ENCODE results near the gene SELENOK.
"Not testable (repeated sequence)": the region's sequence is repeated elsewhere in the genome, so short reads cannot be mapped to it uniquely, and the experiment has no call there.

Gene SELENOK

DNA sequence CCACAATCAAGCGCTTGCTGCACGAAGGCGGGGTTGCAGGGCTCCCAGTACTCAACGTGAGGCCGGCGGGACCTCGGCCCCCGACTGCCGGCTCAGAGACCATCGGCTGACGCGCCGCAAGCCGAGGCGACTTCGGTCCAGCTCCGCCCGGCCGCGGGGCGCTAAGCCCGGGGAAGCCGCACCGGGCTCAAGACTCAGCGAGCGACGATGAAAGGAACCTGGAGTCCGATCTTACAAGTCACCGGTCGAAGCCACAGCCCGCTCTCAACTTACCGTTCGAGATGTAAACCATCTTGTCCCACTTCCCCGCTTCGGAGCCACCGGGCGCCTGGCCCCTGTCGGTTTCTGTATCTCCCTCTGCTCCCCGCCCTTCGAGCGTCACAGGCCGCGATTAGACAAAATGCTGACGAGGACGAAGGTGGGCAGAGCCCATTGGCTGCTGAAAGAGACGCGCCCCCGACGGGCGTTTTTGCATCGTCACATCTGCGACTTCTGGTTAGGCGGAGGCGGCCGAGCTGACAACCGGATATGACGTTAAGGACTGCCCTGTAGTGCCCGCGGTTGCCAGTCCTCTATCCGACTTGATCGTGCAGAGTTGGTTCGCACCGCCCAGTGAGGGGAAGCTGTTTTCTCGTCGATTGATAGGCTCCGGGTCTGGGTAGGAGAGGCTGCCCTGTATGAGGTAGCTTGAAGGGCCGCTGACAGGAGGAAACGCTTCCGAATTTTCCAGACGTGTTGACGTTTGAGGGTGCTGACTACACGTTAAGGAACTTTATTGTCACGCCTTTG, at the start of gene SELENOK:
Gene SELENOK, minus strand, starts transcription at position 363 of the 789 bp plus-strand sequence.
- peak; percentile 96 for DNase-seq

DNA sequence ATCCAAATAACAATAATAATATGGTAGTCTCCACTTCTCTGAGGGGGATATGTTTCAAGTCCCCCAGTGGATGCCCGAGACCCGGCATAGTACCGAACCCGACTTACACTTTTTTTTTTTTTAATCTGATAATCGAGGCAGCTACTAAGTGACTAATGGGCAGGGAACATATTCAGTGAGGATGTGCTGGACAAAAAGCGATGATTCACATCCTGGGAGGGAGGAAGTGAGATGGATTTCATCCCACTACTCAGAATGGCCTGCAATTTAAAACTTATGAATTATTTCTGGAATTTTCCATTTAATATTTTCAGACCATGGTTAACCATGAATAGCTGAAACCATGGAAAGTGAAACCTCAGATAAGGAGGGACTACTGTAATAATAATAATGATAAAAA, 49.5 kb upstream of the SELENOK start:
- no peak for DNase-seq

DNA sequence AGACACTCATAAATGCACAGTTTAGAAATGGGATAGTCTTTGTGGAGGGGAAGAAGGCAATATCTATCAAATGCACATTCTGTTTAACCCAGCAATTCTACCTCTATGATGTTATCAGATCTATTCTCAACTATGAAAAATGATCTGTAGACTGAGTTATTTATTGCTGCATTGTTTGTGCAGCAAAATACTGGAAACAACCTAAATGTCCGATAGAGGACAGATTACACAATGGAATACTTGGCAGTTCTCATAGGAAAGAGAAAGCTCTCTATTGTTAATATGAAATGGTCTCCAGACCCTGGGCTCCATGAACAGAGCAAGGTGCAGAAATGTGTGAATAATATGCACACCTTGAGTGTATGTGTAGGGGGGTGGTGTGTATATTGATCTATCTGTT, 49.0 kb upstream of the SELENOK start:
- DNase-seq, result no peak

DNA sequence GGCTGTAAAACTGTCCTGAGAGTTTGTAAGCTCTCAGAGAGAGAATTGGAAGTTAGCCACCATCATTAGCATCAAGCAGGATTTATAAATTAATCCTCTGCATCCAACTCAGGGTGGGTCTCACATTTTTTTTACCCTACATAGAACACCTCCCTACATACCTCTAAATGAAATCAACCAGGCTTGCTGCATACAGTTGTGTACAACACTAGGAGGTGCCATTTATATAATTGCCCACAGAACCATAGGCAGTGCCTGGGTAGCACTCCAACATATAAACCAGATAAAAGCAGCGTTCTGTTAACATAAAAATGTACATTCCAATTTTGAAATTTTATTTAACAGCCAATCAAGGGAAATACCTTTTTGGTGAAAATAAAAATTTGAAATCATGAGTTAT, 48.2 kb upstream of the SELENOK start:
- DNase-seq, result no peak

DNA sequence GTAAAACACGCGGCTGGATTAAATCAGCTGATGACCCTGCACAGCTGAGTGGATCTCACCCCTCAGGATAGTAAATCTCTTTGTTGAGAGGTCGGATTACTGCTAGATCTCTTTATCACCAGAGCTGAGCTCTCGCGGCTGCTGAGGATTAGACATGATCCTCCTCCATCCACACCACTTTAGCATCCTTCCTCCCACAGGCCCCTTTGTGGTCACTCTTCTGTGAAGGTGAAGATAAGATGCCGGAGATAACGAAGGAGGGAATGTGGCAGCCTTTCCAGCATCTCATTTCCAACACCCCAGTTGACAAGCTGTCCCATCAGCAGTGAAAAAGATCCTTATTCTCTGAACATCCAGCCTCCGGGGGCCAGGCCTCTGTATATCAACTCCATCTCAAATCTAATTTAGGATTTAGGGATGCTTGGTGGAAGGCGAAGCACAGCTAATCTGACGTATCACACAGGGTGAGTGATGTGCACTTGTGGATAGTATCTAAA, 47.5 kb upstream of the SELENOK start:
- DNase-seq, result no peak

DNA sequence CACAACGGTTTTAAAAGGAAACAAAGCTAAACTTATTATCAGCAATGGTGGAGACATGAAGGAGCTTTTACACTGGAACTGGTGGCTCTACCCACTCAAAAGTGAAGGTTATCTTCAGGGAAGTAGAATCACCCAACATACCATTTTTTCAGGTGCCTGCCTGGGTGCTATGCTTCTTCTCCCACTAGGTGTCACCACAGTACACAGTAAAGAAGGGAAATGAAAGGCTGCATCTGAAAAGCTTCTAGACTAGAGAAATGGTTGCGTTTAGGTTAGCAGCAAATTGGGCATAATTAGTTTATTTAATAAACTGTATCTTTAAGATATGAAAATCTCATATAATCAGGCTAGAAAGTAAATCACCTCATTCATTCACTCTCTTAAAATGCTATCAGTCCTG, 47.0 kb upstream of the SELENOK start:
- peak; percentile 21 for DNase-seq

DNA sequence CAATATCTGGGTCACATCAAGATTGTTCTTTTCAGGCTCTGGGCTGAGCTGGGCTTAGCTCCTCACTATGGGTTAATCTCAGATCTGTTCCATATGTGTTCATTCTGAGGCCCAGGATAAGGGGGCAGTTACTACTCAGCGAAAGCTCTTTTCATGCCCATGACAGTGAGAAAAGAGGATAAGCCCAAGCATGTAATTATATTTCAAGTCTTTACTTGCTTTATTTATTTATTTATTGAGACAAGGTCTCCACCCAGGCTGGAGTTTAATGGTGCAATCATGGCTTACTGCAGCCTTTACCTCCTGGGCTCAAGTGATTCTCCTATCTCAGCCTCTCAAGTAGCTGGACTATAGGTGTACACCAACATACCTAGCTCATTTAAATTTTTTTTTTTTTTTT, 44.7 kb upstream of the SELENOK start:
- DNase-seq, result no peak

DNA sequence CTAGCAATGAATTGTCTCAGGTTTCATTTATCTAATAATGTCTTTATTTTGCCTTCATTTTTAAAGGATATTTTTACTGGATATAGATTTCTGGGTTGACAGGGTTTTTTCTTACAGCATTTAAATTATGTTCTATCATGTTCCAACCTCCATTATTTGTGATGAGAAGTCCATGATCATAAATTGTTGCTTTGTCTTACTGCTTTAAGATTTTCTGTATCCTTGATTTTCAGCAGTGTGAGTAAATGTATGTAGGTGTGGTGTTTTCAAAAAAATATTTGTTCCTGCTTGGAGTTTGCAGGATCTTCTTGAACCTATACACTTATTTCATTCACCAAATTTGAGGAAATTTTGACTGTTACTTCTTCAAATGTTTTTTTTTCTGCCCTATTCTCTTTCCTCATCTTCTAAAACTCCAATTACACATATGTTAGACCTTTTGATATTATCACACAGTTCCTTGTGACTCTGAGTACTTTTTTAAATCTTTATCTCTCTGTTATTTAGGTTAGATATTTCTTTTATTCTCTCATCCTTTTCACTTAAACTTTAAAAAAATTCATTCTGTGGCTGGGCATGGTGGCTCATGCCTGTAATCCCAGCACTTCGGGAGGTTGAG, 43.7 kb upstream of the SELENOK start:
- DNase-seq, result no peak

DNA sequence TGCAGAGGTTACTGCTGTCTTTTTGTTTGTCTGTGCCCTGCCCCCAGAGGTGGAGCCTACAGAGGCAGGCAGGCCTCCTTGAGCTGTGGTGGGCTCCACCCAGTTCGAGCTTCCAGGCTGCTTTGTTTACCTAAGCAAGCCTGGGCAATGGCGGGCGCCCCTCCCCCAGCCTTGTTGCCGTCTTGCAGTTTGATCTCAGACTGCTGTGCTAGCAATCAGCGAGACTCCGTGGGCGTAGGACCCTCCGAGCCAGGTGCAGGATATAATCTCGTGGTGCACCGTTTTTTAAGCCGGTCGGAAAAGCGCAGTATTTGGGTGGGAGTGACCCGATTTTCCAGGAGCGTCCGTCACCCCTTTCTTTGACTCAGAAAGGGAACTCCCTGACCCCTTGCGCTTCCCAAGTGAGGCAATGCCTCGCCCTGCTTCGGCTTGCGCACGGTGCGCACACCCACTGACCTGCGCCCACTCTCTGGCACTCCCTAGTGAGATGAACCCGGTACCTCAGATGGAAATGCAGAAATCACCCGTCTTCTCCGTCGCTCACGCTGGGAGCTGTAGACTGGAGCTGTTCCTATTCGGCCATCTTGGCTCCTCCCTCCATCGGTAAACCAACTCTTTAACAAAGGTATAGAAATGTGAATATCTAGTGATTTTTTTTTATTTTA, 35.7 kb upstream of the SELENOK start:
- DNase-seq, result not testable (repeated sequence)

DNA sequence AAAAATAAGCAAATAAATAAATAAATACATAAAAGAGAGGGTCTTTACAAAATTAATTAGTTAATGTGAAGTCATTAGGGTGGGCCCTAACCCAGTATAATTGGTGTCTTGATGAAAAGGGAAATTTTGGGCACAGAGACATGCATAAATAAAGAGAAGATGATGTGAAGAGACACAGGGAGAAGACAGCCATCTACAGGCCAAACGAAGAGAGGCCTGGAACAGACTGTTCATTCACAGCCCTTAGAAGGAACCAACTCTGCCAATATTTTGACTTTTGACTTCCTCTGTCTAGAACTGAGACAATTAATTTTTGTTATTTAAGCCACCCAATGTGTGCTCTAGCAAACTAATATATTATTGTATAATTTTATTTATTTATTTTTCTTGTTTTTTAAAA, 29.6 kb upstream of the SELENOK start:
- DNase-seq, result no peak

DNA sequence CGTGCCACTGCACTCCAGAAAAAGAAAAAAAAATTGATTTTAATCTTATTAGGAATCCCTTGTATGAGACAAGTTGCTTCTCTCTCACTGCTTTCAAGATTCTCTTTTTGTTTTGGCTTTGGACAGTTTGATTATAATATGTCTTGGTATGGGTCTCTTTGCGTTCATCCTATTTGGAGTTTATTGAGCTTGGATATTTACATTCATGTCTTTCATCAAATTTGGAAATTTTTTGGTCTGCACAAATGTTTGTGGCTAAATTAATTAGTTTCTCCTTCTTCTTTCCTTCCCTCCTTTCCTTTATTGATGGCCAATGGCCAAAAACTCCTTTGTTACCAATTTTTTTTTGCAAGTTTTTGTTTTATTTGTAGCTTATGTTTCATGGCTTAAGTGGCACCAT, 28.1 kb upstream of the SELENOK start:
- no peak for DNase-seq

DNA sequence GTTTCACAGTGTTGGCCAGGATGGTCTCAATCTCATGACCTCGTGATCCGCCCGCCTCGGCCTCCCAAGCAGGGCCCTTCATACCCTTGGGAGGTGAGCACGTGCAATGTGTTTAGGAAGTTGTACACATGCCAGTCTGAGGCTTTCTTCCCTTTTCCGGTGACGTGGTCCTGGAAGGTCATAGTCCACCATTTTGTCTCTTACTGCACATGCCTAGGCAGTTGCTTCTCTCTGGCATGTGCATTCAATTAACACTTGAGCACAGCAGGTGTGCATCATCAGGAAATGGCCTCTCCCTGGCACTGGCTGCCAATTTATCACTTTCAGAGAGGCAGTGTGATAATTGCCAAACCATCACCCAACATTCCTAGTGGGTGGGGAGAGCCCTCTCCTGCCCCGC, 21.7 kb upstream of the SELENOK start:
- DNase-seq, result no peak

DNA sequence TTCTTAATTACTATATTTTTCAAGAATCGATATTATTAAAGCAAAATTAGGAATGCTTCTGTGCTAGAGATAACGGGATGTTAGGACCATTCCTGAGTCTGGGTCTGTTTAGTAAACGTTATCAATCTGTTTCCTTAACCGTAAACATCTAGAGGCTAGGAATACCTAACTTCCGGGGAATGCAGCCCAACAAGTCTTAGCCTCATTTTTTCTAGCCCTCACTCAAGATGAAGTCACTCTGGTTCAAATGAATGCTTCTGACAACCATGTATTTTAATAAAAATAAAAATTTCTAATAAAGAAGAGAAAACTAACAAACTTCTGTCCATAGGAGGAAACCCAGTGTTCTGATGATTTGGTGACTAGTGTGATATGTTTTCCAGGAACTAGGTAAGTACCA, 11.1 kb upstream of the SELENOK start:
- no peak for DNase-seq

DNA sequence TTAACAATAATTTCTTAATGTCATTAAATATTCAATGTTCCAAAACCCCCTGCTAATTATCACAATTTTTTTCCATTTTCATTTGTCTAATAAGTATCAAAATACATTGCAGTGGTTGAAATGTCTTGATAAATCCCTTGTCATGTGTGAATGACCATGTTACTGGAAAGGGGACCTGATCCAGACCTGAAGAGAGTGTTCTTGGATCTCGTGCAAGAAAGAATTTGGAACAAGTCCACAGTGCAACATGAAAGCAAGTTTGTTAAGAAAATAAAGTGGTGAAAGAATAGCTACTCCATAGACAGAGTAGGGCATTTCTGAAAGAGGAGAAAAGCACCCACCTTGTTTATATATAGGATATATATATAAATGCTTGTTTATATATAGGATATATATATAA, 10.4 kb upstream of the SELENOK start:
- no peak for DNase-seq

DNA sequence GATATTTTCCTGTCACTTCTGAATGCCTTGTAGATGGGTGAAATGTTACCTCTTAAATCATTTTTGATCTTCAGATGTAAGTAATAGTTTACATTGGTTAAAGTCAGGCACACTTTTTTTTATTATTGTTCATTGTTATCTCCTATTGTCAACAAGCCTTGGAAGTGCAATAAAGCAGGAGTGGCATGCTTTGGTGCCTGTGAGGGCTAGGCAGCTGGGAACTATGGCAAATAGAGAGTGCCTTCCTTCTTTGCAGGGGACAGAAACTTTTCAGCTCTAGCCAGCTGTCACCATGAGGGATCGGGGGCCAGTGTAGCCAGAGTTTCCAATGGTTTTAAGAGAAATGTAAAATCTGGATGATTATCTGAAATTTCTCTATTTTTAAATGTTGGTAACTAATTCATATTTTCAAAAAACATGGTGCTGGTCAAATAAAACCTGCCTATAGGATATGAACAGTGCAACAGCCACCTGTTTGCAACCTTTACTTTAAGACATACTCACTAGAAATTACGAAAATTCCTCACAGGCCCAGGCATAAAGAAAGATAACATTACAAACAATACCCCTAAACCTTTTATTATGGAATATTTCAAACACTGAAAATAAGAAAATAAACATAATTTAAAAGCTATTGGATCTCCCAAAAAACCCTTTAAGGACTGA, 9.1 kb upstream of the SELENOK start:
- no peak for DNase-seq

DNA sequence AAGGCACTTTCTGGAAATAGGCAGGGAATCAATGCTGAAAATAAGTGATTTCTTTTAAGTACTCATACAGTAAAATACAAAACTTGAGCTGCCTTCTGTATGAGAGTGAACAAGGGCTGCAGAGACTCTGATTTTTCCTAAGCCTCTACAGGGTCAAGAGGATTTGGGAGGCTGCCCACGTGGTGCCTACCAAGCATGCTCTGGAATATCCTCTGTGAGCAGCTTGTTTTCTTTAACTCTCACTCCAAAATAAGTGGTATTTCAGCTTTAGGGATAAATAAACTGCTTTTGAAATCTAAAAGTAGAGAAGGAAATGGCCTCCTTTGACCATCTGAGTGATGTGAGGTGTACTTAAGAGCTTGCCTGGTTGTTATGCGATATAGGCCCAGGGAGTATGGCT, 8.1 kb upstream of the SELENOK start:
- no peak for DNase-seq

DNA sequence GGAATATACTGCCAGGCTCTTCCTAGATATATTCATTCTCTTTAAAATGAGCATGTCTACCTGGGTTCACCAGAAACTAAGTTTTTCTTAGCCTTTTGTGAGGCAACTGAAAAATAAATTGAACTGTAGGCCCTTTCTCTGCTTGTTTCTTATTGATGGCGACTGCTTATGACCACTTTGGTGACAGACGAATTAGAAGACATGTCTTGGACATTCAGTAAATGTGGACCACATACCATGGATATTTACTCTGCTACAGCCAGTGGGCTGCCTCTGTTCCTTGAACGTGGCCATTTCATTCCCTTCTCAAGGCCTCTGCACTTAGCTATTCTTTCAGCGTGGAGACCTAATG, 603 bp upstream of the SELENOK start:
- no peak for DNase-seq

DNA sequence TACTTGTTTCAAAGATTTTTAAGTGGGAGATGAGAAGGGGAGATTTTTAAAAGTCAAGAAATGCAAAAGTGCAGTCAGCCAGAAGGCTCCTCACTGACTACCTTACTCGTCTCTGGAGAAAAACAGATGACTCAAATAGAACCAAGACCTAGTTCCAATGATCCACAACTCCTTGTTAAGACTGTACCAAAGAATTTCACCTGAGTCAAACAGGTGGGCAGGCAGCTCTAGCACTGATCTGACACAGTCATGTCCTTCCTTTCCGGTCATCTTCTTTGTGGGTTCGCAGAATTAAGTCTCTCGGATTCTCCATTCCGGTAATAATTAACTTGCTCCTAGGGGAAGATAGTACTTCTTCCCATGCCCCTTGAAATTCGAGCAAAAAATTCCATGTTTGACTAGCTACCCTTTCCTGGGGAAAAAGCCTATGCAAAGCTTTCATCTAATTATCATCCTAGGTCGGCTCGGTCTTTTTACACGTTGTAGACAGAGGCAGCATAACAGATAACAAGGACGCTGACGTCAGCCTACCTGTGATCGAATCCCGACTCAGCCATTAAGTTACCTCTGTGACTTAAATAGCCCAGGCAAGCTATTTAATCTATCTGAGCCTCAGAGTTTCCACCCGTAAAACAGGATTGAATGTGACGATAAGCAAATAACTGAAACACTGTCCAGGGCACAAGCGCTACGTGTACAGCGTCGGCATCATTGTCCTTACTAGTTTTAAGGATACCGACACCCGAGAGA, 758 bp downstream of the SELENOK start:
- DNase-seq, result no peak

DNA sequence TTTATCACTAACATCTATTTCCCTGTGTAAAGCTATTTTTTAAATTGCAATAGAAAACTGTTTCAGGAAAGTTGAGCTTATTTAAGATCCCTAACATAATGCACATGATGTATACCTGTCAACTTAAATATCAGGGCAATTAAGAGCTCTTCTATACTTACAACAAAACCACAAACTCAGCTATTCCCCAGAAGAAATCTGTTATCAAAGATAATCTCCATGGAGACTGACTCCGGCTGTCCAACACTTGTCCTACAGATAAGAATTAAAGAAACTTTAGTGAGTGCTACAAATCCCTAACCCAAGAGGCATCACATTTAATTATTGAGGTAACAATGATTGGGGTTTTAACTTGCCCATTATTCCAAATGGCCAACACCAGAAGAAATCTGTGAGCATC, 3.4 kb downstream of the SELENOK start:
- no peak for DNase-seq

DNA sequence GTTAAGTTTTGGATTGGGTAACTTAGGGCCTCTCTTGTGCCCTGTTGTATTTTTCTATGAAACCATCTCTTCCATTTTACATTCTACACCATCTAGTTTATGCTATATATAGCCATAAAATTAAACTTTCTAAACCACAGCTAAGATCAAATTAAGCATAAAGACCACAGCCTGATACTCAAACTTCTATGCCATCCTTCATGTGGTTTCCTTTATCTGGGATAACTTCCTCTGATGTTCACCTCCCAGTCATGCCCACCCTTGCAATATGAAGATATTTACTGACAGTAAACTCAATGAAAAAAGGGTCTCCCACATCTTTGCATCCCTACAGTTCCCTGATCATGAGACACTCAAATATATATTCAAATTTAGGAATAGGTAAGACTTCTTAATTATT, 4.2 kb downstream of the SELENOK start:
- no peak for DNase-seq

DNA sequence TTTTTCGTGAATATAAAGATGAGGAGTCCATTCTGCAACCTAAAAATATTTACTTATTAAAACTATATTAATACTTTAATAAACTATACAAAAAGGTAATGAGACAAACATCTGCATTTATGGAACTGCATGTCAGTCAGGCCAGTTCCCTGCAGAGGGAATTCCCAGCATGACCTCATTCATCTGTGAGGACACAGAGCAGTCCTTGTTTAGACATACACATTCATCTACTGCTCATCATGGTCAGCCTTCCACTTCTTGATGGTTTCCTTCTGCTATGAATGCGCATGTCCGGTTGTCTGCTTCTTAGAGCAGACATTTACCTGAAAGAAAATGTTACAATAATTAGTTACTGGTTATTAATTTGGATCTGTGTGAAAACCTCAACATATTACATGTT, 6.4 kb downstream of the SELENOK start:
- no peak for DNase-seq

DNA sequence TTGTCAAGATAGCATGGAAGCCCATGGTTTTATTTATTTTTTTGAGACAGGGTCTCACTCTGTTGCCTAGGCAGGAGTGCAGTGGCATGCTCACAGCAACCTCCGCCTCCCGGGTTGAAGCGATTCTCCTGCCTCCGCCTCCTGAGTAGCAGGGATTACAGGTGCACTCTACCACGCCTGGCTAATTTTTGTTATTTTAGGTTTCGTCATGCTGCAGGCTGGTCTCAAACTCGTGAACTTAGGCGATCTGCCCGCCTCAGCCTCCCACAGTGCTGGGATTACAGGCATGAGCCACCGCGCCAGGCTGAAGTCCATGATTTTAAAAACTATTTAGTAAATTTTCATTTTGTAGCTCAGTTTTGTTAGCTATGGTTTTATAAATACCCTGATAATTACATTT, 7.0 kb downstream of the SELENOK start:
- no peak for DNase-seq

DNA sequence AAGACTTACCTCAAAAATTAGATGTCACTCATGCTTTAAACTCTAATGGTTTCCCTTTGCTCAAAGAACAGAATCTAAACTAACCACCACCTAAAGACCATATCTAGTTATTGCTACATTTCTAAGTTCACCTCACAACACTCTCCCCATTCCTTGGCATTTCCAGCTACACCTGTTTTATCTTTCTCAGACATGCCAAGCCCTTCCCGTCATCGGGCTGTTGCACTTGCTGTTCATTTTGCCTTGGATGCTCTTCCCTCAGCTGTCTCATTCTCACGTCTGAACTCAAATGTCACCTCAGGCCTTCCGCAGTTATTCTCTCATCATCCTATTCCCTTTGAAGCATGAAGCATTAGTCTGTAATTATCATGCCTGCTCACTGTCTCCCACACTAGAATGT, 8.7 kb downstream of the SELENOK start:
- no peak for DNase-seq
